K562 (cell line): Measurements from ENCODE around the gene APOO. TPM values are rescaled to one million over a fixed set of nuclear protein-coding genes. Genes with fewer than 3 reads are reported as not detected.

Source experiments
- ATAC-seq: fragments of 200-7000 bp; cut with Tn5 transposase; 3 replicates; pipeline ENCODE4 v1.9.1; 2020; ENCODE audit warnings: moderate library complexity
- BruUV-seq: library from RNA; stranded (reverse); fragments of 400-500 nt; replicated peaks from 2 replicates; lab custom pipeline; 2021; lab: Mats Ljungman, UMichigan
- CTCF ChIA-PET: fragments of 300-600 bp; formaldehyde crosslinking; extraction: SDS; loops from one replicate; lab custom pipeline; 2021; ENCODE audit warnings: low intra/inter-chr PET ratio; lab: Yijun Ruan, JAX
- POLR2A ChIA-PET: fragments of 300-600, 350-650 bp; sonication (Branson Sonifier 250); formaldehyde crosslinking; extraction: SDS; loops from one replicate; lab custom pipeline; 2021; ENCODE audit warnings: antibody characterized with exemption, inconsistent platforms; lab: Yijun Ruan, JAX
- DNase-seq, 4 experiments: peaks; one replicate each; pipeline versions ENCODE4 v3.0.0 to v3.0.0-alpha.2; 2011 to 2018; ENCODE audit warnings: low spot score in 3 of 4, mixed read lengths in 3 of 4; ENCODE audit errors: extremely low read depth in 1 of 4
- FAIRE-seq: peaks from 2 replicates; lab custom pipeline; 2011; peaks lifted over from hg19 to GRCh38; lab: Jason Lieb, UNC
- H2AFZ ChIP-seq: 2 replicates; pipeline ENCODE4 v1.6.0; 2011; ENCODE audit warnings: low read depth, low read length, control low read depth, inconsistent platforms
- H3K27ac ChIP-seq: fragments of 200-600 bp; 3 replicates; pipeline ENCODE4 v1.8.0; 2011; ENCODE audit warnings: low read depth, mild to moderate bottlenecking, control low read depth, inconsistent platforms, low read length, moderate library complexity, mixed read lengths; ENCODE audit errors: extremely low read depth
- H3K27me3 ChIP-seq, 2 experiments: fragments of 300-600 bp in 1 of 2; 2 replicates in 1 of 2; 3 replicates in 1 of 2; pipeline versions ENCODE4 v1.6.0 to v1.8.0; 2011; ENCODE audit warnings: inconsistent platforms in 2 of 2, low read length in 2 of 2, mild to moderate bottlenecking in 1 of 2, mixed read lengths in 1 of 2, moderate library complexity in 1 of 2; ENCODE audit not compliant: control insufficient read depth in 2 of 2, insufficient read depth in 2 of 2
- H3K36me3 ChIP-seq: fragments of 300-600 bp; 3 replicates; pipeline ENCODE4 v1.8.0; 2011; ENCODE audit warnings: mild to moderate bottlenecking, low read length, inconsistent platforms; ENCODE audit not compliant: control insufficient read depth, insufficient read depth
- H3K4me1 ChIP-seq, 2 experiments: fragments of 200-600 bp in 1 of 2; replicated peaks in 1 of 2; 2 replicates in 1 of 2; 3 replicates in 1 of 2; pipeline versions ENCODE4 v1.5.1 to v1.8.0; 2011; ENCODE audit warnings: inconsistent platforms in 2 of 2, low read length in 2 of 2, mild to moderate bottlenecking in 1 of 2, mixed read lengths in 1 of 2, moderate library complexity in 1 of 2; ENCODE audit not compliant: control insufficient read depth in 2 of 2, insufficient read depth in 2 of 2
- H3K4me2 ChIP-seq: 2 replicates; pipeline ENCODE4 v1.6.1; 2011; ENCODE audit warnings: low read length, control low read depth, inconsistent platforms, mixed read lengths; ENCODE audit not compliant: insufficient read depth
- H3K4me3 ChIP-seq: fragments of 200-600 bp; sonication (generic), shearing (Covaris generic); 2 replicates; pipeline ENCODE4 v1.5.1; 2016; ENCODE audit warnings: control low read depth, inconsistent platforms
- H3K79me2 ChIP-seq: fragments of 200-600 bp; 3 replicates; pipeline ENCODE4 v1.8.0; 2011; ENCODE audit warnings: low read length, inconsistent platforms; ENCODE audit not compliant: control insufficient read depth, insufficient read depth
- H3K9ac ChIP-seq, 2 experiments: 2 replicates each; pipeline versions ENCODE4 v1.6.0 to v1.6.1; 2011; ENCODE audit warnings: low read depth in 2 of 2, low read length in 2 of 2, control low read depth in 1 of 2, inconsistent platforms in 1 of 2, mild to moderate bottlenecking in 1 of 2, mixed read lengths in 1 of 2; ENCODE audit not compliant: insufficient read depth in 1 of 2
- H3K9me1 ChIP-seq: one replicate; pipeline ENCODE4 v1.6.0; 2011; ENCODE audit warnings: inconsistent platforms, mild to moderate bottlenecking, low read length, moderate library complexity; ENCODE audit not compliant: control insufficient read depth, insufficient read depth
- H3K9me3 ChIP-seq: replicated peaks from 2 replicates; pipeline ENCODE4 v1.5.1; 2011; ENCODE audit warnings: low read depth, low read length, inconsistent platforms; ENCODE audit not compliant: control insufficient read depth, insufficient read depth
- H4K20me1 ChIP-seq: replicated peaks from 2 replicates; pipeline ENCODE4 v1.6.1; 2011; ENCODE audit warnings: low read length, inconsistent platforms, mixed read lengths; ENCODE audit not compliant: control insufficient read depth, insufficient read depth
- BCOR ChIP-seq: fragments of 450-650 bp; IDR thresholded peaks from 2 replicates; pipeline ENCODE4 v1.6.1; 2016
- KDM1A ChIP-seq, 2 experiments: fragments of 450-650 bp; IDR thresholded peaks; 2 replicates each; pipeline ENCODE4 v1.6.1; 2016; ENCODE audit warnings: mild to moderate bottlenecking in 2 of 2
- RBM25 ChIP-seq: fragments of 200-400 bp; formaldehyde crosslinking; IDR thresholded peaks from 2 replicates; pipeline ENCODE4 v1.6.1; 2018; ENCODE audit warnings: low read length, low read depth, moderate library complexity; ENCODE audit not compliant: severe bottlenecking
- ZNF449 ChIP-seq: fragments of 250-450 bp; sonication (Bioruptor Pico); IDR thresholded peaks from 2 replicates; pipeline ENCODE4 v1.8.0; 2022; ENCODE audit warnings: moderate library complexity, mild to moderate bottlenecking, inconsistent platforms
- WGBS: fragments of 100-300 bp; shearing (Covaris generic); methylation state at CpG from one replicate; pipeline ENCODE4 v1.1.6; 2016; ENCODE audit warnings: low coverage, mixed read lengths; ENCODE audit not compliant: insufficient coverage; ENCODE audit errors: missing lambda C conversion rate; 5-methylcytosine and 5-hydroxymethylcytosine counted together
- in situ Hi-C: fragments of 300-500 bp; cut with MboI; formaldehyde crosslinking; loops from 4 replicates; pipeline ENCODE4 v1.15.0; 2018; ENCODE audit warnings: inconsistent platforms, mixed read lengths
- intact Hi-C: fragments of 100-400 bp; cut with micrococcal nuclease; formaldehyde crosslinking; loops from 2 replicates; pipeline ENCODE4 v1.14.2; 2022
- polyA plus RNA-seq, 8 experiments: library from polyadenylated mRNA; depleted of rRNA in 4 of 8; stranded (reverse) in 5 of 8; unstranded in 3 of 8; fragments of >200 nt; fragmentation: Nextera tagmentation in 2 of 8; fragmentation: Illumina TruSeq in 1 of 8; extraction: Ambion mirVana in 2 of 8; extraction: Trizol in 1 of 8; gene quantifications; 2 replicates each; pipeline versions ENCODE4 v1.2.1 to v1.2.3, GENCODE V29; 2011 to 2014; ENCODE audit warnings: inconsistent platforms in 1 of 8, missing spikeins in 1 of 8
- total RNA-seq, 7 experiments: library from RNA; depleted of rRNA in 6 of 7; stranded (reverse); fragments of >200 nt in 6 of 7; fragmentation: Illumina TruSeq in 2 of 7; extraction: Trizol in 2 of 7; gene quantifications; 2 replicates each; pipeline versions ENCODE4 v1.2.1 to v1.2.3, GENCODE V29; 2011 to 2021; ENCODE audit warnings: low replicate concordance in 1 of 7

APOO gene
- total and polyA plus RNA-seq, 9 of the 15 experiments (the other 6 are each of a cell fraction or from before 2014, with no cell fraction given), result 37.3 to 76.4 (median 60.8) TPM

GRCh38 chrX:23813808-23814207 is 93.9 kb downstream of the APOO start:
- no peaks in the 10 kb centered on the region for H3K9me1 ChIP-seq
- no peaks in the 10 kb centered on the region for H3K36me3 ChIP-seq
- no peak overlapping the region for H3K4me3 ChIP-seq
- H4K20me1 ChIP-seq, result no peaks in the 10 kb centered on the region
- no peak overlapping the region for H3K27ac ChIP-seq
- ATAC-seq (no peak), DNase-seq (no peak), FAIRE-seq (no peak)
- 89% methylated on average over 1 of the region's 1 CpG for WGBS
- intact Hi-C loops, result no loop called here
- H3K4me1 ChIP-seq, result peaks cover 0 to 3% of the 10 kb centered on the region in 2 experiments; a peak in 2 of 5 replicates
- no TSS peak for BruUV-seq
- TF ChIP-seq RBM25 (peak; percentile 95), KDM1A (IDR thresholded peaks at IDR 0.05) (peak; percentile 15 to 33; a peak in 1 of 4 replicates), BCOR (peak; percentile 65; the same call in 1 of the 2 replicates), ZNF449 (CRISPR knock-in tag) (no peak)
- H3K9me3 ChIP-seq, result no peaks in the 10 kb centered on the region
- no peaks in the 10 kb centered on the region for H3K79me2 ChIP-seq
- no peak overlapping the region for H2AFZ ChIP-seq
- CTCF ChIA-PET, result no interaction called here
- POLR2A ChIA-PET, result interaction anchor here (0.8 to 1.3 kb wide), 3 partner anchors 28 to 93 kb away, joined by 3 to 4 read pairs (median 3); partner anchors contain the start of gene SAT1
- no peak overlapping the region for H3K4me2 ChIP-seq
- H3K27me3 ChIP-seq, result no peaks in the 10 kb centered on the region
- in situ Hi-C loops, result no loop called here
- H3K9ac ChIP-seq, result no peak overlapping the region
